Neural cell (in vitro differentiated cells): ENCODE results near the gene TNIP1.

ENCODE experiments used
- MXI1 ChIP-seq: fragments of 450-650 bp; conservative IDR thresholded peaks from 2 replicates; pipeline ENCODE4 v1.6.1; 2014; ENCODE audit warnings: antibody characterized with exemption, mild to moderate bottlenecking; ENCODE audit not compliant: poor library complexity, severe bottlenecking
- TF ChIP-seq, protein P1 (sequence below): fragments of 450-650 bp; IDR thresholded peaks from 2 replicates; pipeline ENCODE4 v1.5.1; 2014; ENCODE audit warnings: antibody characterized with exemption, mild to moderate bottlenecking, moderate library complexity; ENCODE audit not compliant: poor library complexity, severe bottlenecking

GRCh38 chr5:151092762-151093161, 11.9 kb upstream of the TNIP1 start:
- TF ChIP-seq, protein P1, sequence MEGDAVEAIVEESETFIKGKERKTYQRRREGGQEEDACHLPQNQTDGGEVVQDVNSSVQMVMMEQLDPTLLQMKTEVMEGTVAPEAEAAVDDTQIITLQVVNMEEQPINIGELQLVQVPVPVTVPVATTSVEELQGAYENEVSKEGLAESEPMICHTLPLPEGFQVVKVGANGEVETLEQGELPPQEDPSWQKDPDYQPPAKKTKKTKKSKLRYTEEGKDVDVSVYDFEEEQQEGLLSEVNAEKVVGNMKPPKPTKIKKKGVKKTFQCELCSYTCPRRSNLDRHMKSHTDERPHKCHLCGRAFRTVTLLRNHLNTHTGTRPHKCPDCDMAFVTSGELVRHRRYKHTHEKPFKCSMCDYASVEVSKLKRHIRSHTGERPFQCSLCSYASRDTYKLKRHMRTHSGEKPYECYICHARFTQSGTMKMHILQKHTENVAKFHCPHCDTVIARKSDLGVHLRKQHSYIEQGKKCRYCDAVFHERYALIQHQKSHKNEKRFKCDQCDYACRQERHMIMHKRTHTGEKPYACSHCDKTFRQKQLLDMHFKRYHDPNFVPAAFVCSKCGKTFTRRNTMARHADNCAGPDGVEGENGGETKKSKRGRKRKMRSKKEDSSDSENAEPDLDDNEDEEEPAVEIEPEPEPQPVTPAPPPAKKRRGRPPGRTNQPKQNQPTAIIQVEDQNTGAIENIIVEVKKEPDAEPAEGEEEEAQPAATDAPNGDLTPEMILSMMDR: no peak
- TF ChIP-seq MXI1: no peak
